GM20431 (cell line): ENCODE results near the gene KLHL28.

Experiments used
- in situ Hi-C: fragments of 300-500 bp; cut with MseI, MboI; formaldehyde crosslinking; loops from one replicate; pipeline ENCODE4 v1.15.0; 2020; ENCODE audit warnings: low sequenced_read_pairs; ENCODE audit not compliant: unreplicated experiment

Gene KLHL28

GRCh38 chr14:44961554-44962333 lies at the start of gene KLHL28, which contains the start of gene TOGARAM1:
KLHL28 (minus strand) TSS chr14:44961947; CDS start chr14:44945928, 16,019 bp downstream.
TOGARAM1 (plus strand) TSS chr14:44962190; CDS start chr14:44962422, 232 bp downstream.
- in situ Hi-C loops: no loop called here

DNA sequence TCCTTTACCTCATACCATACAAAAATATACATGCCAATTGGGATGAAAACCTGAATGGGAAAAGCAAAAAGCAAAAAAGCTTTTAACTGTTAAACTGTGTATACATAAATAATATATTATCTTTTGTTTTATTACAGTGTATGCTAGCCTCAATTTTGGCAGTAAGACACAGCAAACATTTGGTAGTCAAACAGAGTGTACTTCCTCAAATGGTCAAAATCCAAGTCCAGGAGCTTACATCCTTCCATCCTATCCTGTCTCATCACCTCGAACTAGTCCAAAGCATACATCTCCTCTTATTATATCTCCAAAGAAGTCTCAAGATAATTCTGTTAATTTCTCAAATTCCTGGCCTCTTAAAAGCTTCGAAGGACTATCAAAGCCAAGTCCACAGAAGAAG lies 42.2 kb upstream of the KLHL28 start:
- in situ Hi-C loops: no loop called here

GRCh38 chr14:44995770-44996294 lies 34.1 kb upstream of the KLHL28 start:
- in situ Hi-C loops: no loop called here

- in situ Hi-C loops: no loop called here
These were observed 33.4 kb upstream of the KLHL28 start for GRCh38 chr14:44995196-44995595.

DNA sequence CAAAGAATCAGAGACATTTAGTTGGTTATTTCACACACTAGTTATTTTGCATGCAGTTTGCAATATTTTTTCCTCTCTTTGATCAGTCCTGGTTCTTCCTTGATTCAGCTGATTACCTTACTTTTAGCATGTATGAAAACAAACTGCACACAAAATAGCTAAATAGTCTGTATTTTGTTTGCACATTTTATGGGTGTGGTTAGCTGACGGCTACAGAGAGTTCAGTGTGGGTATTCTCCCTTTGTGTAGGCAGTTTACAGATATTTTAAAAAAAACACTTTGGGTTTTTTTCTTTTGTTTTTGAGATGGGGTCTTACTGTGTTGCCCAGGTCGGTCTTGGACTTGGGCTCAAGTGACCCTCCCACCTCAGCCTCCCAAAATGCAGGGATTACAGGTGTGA lies 28.8 kb upstream of the KLHL28 start:
- in situ Hi-C loops: no loop called here

DNA sequence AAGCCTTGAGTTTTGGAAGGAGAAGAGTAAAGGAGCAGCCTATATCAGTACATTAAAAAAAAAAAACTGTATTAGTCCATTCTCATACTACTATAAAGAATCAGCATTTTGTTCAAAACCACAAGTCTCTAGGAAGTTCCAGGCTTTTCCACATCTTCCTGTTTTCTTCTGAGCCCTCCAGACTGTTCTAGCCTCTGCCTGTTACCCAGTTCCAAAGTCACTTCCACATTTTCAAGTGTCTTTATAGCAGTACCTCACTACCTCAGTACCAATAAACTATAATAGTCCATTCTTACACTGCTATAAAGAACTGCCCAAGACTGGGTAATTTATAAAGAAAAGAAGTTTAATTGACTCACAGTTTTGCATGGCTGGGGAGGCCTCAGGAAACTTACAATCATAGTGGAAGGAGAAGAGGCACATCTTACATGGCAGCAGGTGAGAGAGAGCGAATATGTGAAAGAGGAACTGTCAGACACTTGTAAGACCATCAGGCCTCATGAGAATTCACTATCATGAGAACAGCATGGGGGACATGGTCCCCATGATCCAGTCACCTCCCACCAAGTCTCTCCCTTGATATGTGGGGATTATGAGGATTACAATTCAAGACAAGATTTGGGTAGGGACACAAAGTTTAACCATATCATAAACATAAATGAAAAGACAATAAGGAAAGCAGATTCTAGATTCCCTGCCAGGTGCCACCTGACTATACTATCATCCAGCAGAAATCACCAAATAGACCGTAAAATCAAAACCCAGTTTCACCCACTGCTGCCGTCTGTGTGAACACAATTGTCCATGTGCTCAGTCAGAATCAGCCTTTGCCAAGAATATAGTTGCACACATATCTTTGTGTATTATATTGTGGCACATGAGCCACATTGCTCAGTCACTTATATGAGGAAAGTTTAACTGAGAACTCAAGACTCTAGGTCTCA lies 28.0 kb upstream of the KLHL28 start:
- in situ Hi-C loops: no loop called here

GRCh38 chr14:44988694-44989093 lies 26.9 kb upstream of the KLHL28 start:
- in situ Hi-C loops: no loop called here

- in situ Hi-C loops: no loop called here
These were observed 20.8 kb upstream of the KLHL28 start for GRCh38 chr14:44982594-44982993.

DNA sequence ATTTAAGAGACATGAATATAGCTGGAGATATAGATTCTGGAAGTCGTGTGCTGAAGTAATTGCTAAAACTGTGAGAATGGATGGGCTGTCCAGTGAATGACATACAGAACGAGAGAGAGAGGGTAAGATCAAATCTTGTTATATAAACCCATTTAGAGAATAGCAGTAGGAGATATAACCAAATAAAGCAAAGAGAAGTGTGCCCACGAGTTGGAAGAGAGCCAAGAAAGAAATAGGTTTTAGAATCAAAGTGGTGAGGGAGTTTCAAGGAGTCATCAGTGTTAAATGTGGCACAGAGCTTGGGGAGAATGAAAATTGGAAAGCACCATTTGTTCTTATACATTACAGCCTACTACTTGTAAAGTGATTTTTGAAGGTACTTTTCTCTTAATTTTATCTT lies 19.5 kb upstream of the KLHL28 start:
- in situ Hi-C loops: no loop called here

GRCh38 chr14:44979740-44980356 lies 18.1 kb upstream of the KLHL28 start:
- in situ Hi-C loops: no loop called here

DNA sequence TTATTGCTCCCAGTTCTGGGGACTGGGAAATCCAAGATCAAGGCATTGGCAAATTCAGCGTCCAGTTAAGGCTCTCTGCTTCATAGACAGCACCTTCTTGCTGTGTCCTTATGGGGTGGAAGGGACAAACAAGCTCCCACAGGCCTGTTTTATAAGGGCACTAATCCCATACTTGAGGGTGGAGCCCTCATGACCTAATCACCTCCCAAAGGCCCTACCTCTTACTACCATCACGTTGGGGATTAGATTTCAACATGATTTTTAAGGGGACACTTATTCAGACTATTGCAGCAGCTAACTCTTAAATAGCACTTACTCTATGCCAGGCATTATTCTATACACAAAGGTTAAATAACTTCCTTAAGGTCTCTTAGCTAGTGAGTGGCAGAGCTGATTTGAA lies 17.5 kb upstream of the KLHL28 start:
- in situ Hi-C loops: no loop called here

GRCh38 chr14:44971459-44971858 lies 9.7 kb upstream of the KLHL28 start:
- in situ Hi-C loops: no loop called here

DNA sequence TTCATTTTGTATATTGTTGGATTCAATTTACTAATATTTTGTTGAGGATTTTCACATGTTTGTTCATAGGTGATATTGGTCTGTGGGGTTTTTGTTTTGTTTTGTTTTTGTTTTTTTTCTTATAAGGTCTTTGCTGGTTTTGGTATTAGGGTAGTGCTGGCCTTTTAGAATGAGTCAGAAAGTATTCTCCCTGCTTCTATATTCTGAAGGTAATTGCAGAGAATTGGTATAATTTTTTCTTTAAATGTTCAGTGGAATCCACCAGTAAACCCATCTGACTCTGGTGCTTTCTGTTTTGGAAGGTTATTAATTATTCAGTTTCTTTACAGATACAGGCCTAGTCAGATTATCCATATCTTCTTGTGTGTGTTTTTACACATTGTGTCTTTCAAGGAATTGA lies 9.2 kb upstream of the KLHL28 start:
- in situ Hi-C loops: no loop called here

- in situ Hi-C loops: no loop called here
These were observed 7.0 kb upstream of the KLHL28 start for GRCh38 chr14:44968714-44969113.

DNA sequence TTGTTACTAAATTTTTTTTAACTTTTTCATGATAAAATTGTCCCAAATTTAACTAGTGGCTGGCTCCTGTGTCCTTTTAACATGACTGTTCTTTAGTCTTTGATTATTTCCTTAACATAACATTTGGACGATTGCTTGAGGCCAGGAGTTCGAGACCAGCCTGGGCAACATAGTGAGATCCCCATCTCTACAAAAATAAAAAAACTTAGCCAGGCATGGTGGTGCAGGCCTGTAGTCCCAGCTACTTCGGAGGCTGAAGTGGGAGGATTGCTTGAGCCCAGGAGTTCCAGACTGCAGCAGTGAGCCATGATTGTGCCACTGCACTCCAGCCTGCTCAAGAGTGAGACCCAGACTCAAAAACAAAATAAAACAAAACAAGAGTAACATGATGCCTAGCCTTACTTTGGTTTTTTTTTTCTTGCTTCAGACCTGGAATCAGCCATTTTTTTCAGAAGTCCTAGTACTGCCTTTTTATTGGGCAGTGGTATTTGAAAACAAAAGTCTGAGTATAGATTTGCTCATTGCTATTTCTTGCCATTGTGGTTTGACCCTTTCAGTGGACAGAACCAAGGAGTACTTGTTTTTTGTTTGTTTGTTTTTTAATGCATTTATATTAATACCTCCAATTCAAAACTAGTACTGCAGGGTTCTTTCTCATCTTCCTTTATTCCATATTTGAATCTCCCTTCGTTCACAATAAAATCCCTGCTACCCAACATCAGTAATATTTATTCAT lies 5.0 kb upstream of the KLHL28 start:
- in situ Hi-C loops: no loop called here

DNA sequence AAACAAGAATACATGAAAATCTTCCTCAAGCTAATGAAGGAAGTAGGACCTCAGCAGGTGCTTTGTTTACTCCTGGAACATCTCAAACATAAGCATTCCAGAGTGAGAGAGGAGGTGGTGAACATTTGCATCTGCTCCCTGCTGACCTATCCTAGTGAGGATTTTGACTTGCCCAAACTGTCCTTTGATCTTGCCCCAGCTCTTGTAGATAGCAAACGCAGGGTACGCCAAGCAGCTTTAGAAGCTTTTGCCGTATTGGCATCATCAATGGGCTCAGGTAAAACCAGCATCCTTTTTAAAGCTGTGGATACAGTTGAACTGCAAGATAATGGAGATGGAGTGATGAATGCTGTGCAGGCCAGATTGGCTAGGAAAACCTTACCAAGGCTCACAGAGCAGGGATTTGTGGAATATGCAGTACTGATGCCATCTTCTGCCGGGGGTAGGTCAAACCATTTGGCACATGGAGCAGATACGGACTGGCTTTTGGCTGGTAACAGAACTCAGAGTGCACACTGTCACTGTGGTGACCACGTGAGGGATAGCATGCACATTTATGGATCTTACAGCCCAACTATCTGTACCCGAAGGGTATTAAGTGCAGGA lies 2.1 kb upstream of the KLHL28 start:
- in situ Hi-C loops: no loop called here

GRCh38 chr14:44963044-44963528 lies 1.3 kb upstream of the KLHL28 start:
- in situ Hi-C loops: no loop called here

GRCh38 chr14:44962334-44963043 lies 742 bp upstream of the KLHL28 start:
- in situ Hi-C loops: no loop called here

DNA sequence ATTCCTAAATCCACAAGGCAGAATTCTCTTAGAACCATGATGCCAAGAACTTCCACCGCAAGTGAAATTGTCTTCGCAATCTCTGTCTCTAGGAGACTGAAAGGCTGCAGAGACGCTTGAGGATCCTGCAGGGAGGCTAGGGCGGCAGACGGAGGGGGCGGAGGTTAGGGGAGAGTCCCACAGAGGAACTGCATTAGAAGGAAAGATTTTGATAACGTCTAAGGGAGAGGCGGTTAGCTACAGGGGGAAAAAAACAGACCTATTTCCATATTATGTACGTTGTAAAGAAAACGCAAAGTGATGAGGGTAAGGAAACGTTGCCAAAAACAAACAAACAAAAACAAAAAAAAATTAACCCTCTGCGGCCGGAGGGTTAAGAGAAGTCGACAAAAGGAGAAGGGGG lies 595 bp downstream of the KLHL28 start:
- in situ Hi-C loops: no loop called here
